ENCODE results near the gene PGM2L1. TPM values are rescaled to one million over a fixed set of nuclear protein-coding genes. Genes with fewer than 3 reads are reported as not detected.

The PGM2L1 gene
- total RNA-seq, 2 donors from 2014 or later, result 0.66 to 5.2 TPM

- H3K9me3 ChIP-seq, result no peaks in the 10 kb centered on the region
- TF ChIP-seq POLR2A (IDR thresholded peaks at IDR 0.05), result no peak
- TF ChIP-seq CTCF (IDR thresholded peaks at IDR 0.05), result no peak
- no peaks in the 10 kb centered on the region for H3K27me3 ChIP-seq
- no peaks in the 10 kb centered on the region for H3K36me3 ChIP-seq (replicated peaks in 1 of 2; ENCODE audit: insufficient read depth in 1 of 2, low read depth in 2 of 2)
- intact Hi-C loops (cut with DNase I), result no loop called here
- H3K27ac ChIP-seq, result no peak overlapping the region
- no peak for DNase-seq
- H3K4me3 ChIP-seq, result no peak overlapping the region
- H3K4me1 ChIP-seq, result no peaks in the 10 kb centered on the region
- ATAC-seq, result no peak
- 59 to 71% methylated on average over 7 of the region's 7 CpGs for WGBS, 2 donors
These were observed 36.3 kb upstream of the PGM2L1 start for GRCh38 chr11:74434528-74434927.

DNA sequence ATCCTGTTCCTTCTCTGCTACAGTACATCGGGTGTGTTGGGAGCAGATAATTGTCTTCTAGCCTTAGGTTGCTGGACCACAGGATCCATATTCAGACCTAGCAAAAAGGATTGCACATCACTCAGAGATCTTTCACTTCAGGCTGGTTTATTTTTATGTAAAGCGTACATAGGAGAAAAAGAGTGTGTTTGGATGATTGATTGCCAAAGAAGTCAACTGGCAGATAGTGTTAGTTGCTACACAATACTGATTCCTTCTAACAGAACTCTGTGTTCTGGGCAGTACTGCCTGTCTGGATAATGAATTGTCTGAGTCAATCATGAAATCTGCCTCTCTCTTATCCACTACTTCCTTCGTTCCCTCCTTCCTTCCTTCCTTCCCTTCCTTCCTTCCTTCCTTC, 31.0 kb upstream of the PGM2L1 start:
- intact Hi-C loops (cut with DNase I), result no loop called here
- Histone ChIP-seq H3K27ac (no peak overlapping the region), H3K9me3 (no peaks in the 10 kb centered on the region), H3K4me3 (no peak overlapping the region), H3K27me3 (no peaks in the 10 kb centered on the region), H3K4me1 (no peaks in the 10 kb centered on the region), H3K36me3 (replicated peaks in 1 of 2; ENCODE audit: insufficient read depth in 1 of 2, low read depth in 2 of 2) (no peaks in the 10 kb centered on the region)
- 83 to 85% methylated on average over 3 of the region's 3 CpGs for WGBS, 2 donors
- ATAC-seq (no peak), DNase-seq (no peak)
- TF ChIP-seq POLR2A (IDR thresholded peaks at IDR 0.05), result no peak
- no peak for TF ChIP-seq CTCF (IDR thresholded peaks at IDR 0.05)

DNA sequence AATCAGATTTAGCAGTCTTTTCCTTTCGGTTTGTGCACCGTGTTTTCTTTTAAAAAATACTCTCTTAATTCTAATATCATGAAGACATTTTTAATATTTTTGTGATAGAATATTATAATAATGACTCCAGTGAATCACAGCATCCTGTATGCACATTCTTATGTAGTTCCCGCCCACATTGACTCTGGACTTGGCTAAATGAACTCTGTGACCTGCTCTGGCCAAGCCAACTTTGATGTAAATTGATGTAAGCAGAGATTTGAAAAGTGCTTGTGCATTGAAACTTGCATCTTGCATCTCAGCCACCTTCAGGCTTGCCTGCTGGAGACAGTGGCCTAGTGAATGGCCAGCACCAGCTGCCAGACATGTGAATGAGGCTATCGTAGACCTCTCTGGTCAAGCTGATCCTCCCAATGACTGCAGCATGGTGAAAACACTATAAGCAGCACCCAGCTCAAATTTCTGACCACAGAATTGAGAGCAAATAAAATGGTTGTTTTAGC, 29.2 kb upstream of the PGM2L1 start:
- no peaks in the 10 kb centered on the region for H3K27me3 ChIP-seq
- intact Hi-C loops (cut with DNase I), result no loop called here
- H3K36me3 ChIP-seq (replicated peaks in 1 of 2; ENCODE audit: insufficient read depth in 1 of 2, low read depth in 2 of 2), result no peaks in the 10 kb centered on the region
- no peak for ATAC-seq
- no peak overlapping the region for H3K27ac ChIP-seq
- no peak for DNase-seq
- WGBS, 2 donors, result 91 to 93% methylated on average over 4 of the region's 4 CpGs
- H3K4me1 ChIP-seq, result no peaks in the 10 kb centered on the region
- no peak overlapping the region for H3K4me3 ChIP-seq
- no peaks in the 10 kb centered on the region for H3K9me3 ChIP-seq
- TF ChIP-seq CTCF (IDR thresholded peaks at IDR 0.05) (no peak), POLR2A (IDR thresholded peaks at IDR 0.05) (no peak)

- DNase-seq (no peak), ATAC-seq (no peak)
- Histone ChIP-seq H3K27me3 (no peaks in the 10 kb centered on the region), H3K9me3 (no peaks in the 10 kb centered on the region), H3K27ac (no peak overlapping the region), H3K36me3 (replicated peaks in 1 of 2; ENCODE audit: insufficient read depth in 1 of 2, low read depth in 2 of 2) (no peaks in the 10 kb centered on the region), H3K4me1 (no peaks in the 10 kb centered on the region), H3K4me3 (no peak overlapping the region)
- intact Hi-C loops (cut with DNase I), result no loop called here
- TF ChIP-seq CTCF (IDR thresholded peaks at IDR 0.05), result no peak
- TF ChIP-seq POLR2A (IDR thresholded peaks at IDR 0.05), result no peak
These were observed 26.9 kb upstream of the PGM2L1 start for GRCh38 chr11:74425100-74425499.

DNA sequence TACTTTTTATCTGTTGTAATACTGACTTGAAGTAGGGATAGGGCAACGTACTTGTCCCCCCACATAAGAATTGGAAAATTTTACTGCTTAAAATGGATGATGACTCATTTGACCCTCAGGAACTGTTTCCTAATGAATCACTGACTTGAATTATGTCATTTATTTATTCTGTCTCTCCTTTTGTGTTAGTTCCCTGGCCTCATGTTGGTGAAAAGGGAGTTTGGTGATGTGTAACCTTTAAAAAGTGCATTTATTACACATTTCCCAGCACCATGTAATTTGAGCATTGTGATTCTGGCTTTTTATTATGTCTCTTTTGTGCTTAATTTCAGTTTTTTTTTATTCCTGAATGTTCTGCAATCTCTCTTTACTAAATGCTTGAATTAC, 20.3 kb upstream of the PGM2L1 start:
- WGBS, 2 donors, result 55 to 76% methylated on average over 1 of the region's 1 CpG
- peak; percentile 45 for ATAC-seq
- intact Hi-C loops (cut with DNase I), result no loop called here

More for the DNA sequence above, 20.3 kb upstream of the PGM2L1 start:
- no peaks in the 10 kb centered on the region for H3K9me3 ChIP-seq
- no peak for DNase-seq
- no peaks in the 10 kb centered on the region for H3K36me3 ChIP-seq (replicated peaks in 1 of 2; ENCODE audit: insufficient read depth in 1 of 2, low read depth in 2 of 2)
- no peaks in the 10 kb centered on the region for H3K27me3 ChIP-seq
- peaks cover 12% of the 10 kb centered on the region for H3K4me1 ChIP-seq
- no peak overlapping the region for H3K4me3 ChIP-seq
- TF ChIP-seq CTCF (IDR thresholded peaks at IDR 0.05), result no peak
- peak overlapping the region in 1 of 4 donors; percentile 1 for H3K27ac ChIP-seq
